ENCODE measurements around the gene CNGA2. TPM values are rescaled to one million over a fixed set of nuclear protein-coding genes. Genes with fewer than 3 reads are reported as not detected.

Gene CNGA2
- total RNA-seq, 1 experiment from 2014 or later, result not detected

- Histone ChIP-seq H3K4me3 (replicated peaks in 1 of 2; ENCODE audit: low read depth in 1 of 2, low read length in 2 of 2) (no peak overlapping the region), H3K9me2 (ENCODE audit: insufficient read depth) (no peaks in the 10 kb centered on the region), H3K9ac (ENCODE audit: low read length) (no peak overlapping the region), H3K36me3 (ENCODE audit: control insufficient read depth in 1 of 2, insufficient read depth in 2 of 2, low read length in 2 of 2) (no peaks in the 10 kb centered on the region), H3K4me1 (ENCODE audit: control insufficient read depth in 1 of 2, insufficient read depth in 2 of 2, low read length in 2 of 2) (no peaks in the 10 kb centered on the region), H3K9me3 (ENCODE audit: control insufficient read depth in 1 of 2, insufficient read depth in 1 of 2, low read depth in 1 of 2, low read length in 2 of 2) (no peaks in the 10 kb centered on the region), H3K27ac (ENCODE audit: low read depth, low read length) (no peak overlapping the region), H2AFZ (ENCODE audit: low read depth, low read length, poor library complexity, severe bottlenecking) (no peak overlapping the region), H4K20me1 (ENCODE audit: insufficient read depth) (no peaks in the 10 kb centered on the region), H3K27me3 (ENCODE audit: insufficient read depth, low read length) (no peaks in the 10 kb centered on the region), H3K4me2 (ENCODE audit: low read length) (no peak overlapping the region), H3K79me2 (ENCODE audit: insufficient read depth, low read length) (no peaks in the 10 kb centered on the region)
- RAD21 ChIA-PET (ENCODE audit: low non-redundant PET in 1 of 2, low total read pairs in 2 of 2, uncharacterized antibody in 2 of 2, unreplicated experiment in 2 of 2), result no interaction called here
- BruUV-seq (replicated peaks), result no TSS peak
- TF ChIP-seq SRF (IDR thresholded peaks at IDR 0.05; ENCODE audit: low read depth) (no peak), MAX (IDR thresholded peaks at IDR 0.05) (no peak), SP1 (IDR thresholded peaks at IDR 0.05; ENCODE audit: low read depth) (no peak), ELF1 (IDR thresholded peaks at IDR 0.05; ENCODE audit: borderline replicate concordance, low read depth) (no peak), SIN3A (IDR thresholded peaks at IDR 0.05; ENCODE audit: low read depth) (no peak), ZFX (IDR thresholded peaks at IDR 0.05) (no peak), JUND (IDR thresholded peaks at IDR 0.05) (no peak), POLR2AphosphoS5 (IDR thresholded peaks at IDR 0.05; ENCODE audit: low read depth, low read length) (no peak), POLR2A (IDR thresholded peaks at IDR 0.05; ENCODE audit: borderline replicate concordance, extremely low read depth, insufficient read depth, insufficient read length) (no peak)
- no peak for DNase-seq (ENCODE audit: low read depth, low spot score)
- intact Hi-C loops (cut with micrococcal nuclease), result no loop called here
- POLR2A ChIA-PET, result no interaction called here
- CTCF ChIA-PET, result no interaction called here
- ATAC-seq, result no peak
Observed at GRCh38 chrX:151703487-151703886, 31.1 kb upstream of the CNGA2 start.

GRCh38 chrX:151704041-151704663 is 30.4 kb upstream of the CNGA2 start:
- Histone ChIP-seq H3K27ac (ENCODE audit: low read depth, low read length) (no peak overlapping the region), H3K4me3 (replicated peaks in 1 of 2; ENCODE audit: low read depth in 1 of 2, low read length in 2 of 2) (no peak overlapping the region), H3K4me2 (ENCODE audit: low read length) (no peak overlapping the region), H3K4me1 (ENCODE audit: control insufficient read depth in 1 of 2, insufficient read depth in 2 of 2, low read length in 2 of 2) (no peaks in the 10 kb centered on the region), H3K9me2 (ENCODE audit: insufficient read depth) (no peaks in the 10 kb centered on the region), H3K79me2 (ENCODE audit: insufficient read depth, low read length) (no peaks in the 10 kb centered on the region), H3K36me3 (ENCODE audit: control insufficient read depth in 1 of 2, insufficient read depth in 2 of 2, low read length in 2 of 2) (no peaks in the 10 kb centered on the region), H2AFZ (ENCODE audit: low read depth, low read length, poor library complexity, severe bottlenecking) (no peak overlapping the region), H3K9me3 (ENCODE audit: control insufficient read depth in 1 of 2, insufficient read depth in 1 of 2, low read depth in 1 of 2, low read length in 2 of 2) (no peaks in the 10 kb centered on the region), H4K20me1 (ENCODE audit: insufficient read depth) (no peaks in the 10 kb centered on the region), H3K27me3 (ENCODE audit: insufficient read depth, low read length) (no peaks in the 10 kb centered on the region), H3K9ac (ENCODE audit: low read length) (no peak overlapping the region)
- no peak for TF ChIP-seq JUND (IDR thresholded peaks at IDR 0.05)
- TF ChIP-seq CTCF (IDR thresholded peaks at IDR 0.05 in 2 of 3, conservative IDR thresholded peaks at IDR 0.05 in 1 of 3; ENCODE audit: borderline replicate concordance in 1 of 3, insufficient read depth in 1 of 3, low read depth in 2 of 3, low read length in 2 of 3), result no peak
- no peak for TF ChIP-seq ZNF274 (IDR thresholded peaks at IDR 0.05; ENCODE audit: low read depth, low read length)
- TF ChIP-seq MAX (IDR thresholded peaks at IDR 0.05), result no peak
- TF ChIP-seq CEBPB (IDR thresholded peaks at IDR 0.05; ENCODE audit: low read depth), result no peak
- TF ChIP-seq EZH2phosphoT487 (IDR thresholded peaks at IDR 0.05; ENCODE audit: borderline replicate concordance), result no peak
- no peak for TF ChIP-seq SP1 (IDR thresholded peaks at IDR 0.05; ENCODE audit: low read depth)
- no peak for TF ChIP-seq FOSL1 (IDR thresholded peaks at IDR 0.05; ENCODE audit: low read depth)
- no peak for TF ChIP-seq CBX3 (IDR thresholded peaks at IDR 0.05; ENCODE audit: low read depth)
- TF ChIP-seq SIN3A (IDR thresholded peaks at IDR 0.05; ENCODE audit: low read depth), result no peak
- TF ChIP-seq POLR2A (IDR thresholded peaks at IDR 0.05; ENCODE audit: borderline replicate concordance, extremely low read depth, insufficient read depth, insufficient read length), result no peak
- no peak for TF ChIP-seq ELF1 (IDR thresholded peaks at IDR 0.05; ENCODE audit: borderline replicate concordance, low read depth)
- no peak for TF ChIP-seq REST (IDR thresholded peaks at IDR 0.05; ENCODE audit: low read depth)
- ChIA-PET POLR2A (no interaction called here), CTCF (no interaction called here), RAD21 (ENCODE audit: low non-redundant PET in 1 of 2, low total read pairs in 2 of 2, uncharacterized antibody in 2 of 2, unreplicated experiment in 2 of 2) (no interaction called here)
- no TSS peak for BruUV-seq (replicated peaks)
- intact Hi-C loops (cut with micrococcal nuclease), result no loop called here
- DNase-seq (ENCODE audit: low read depth, low spot score) (no peak), ATAC-seq (no peak)
